Left renal cortex interstitium (tissue), 4 donors: Measurements from ENCODE around the gene CDC42BPA. TPM values are rescaled to one million over a fixed set of nuclear protein-coding genes. Genes with fewer than 3 reads are reported as not detected.

Experiments used
- DNase-seq, 4 donors: peaks; one replicate each; pipeline ENCODE4 v3.0.0-alpha.2; 2013; ENCODE audit warnings: low read depth in 4 of 4, low spot score in 2 of 4, missing footprints in 1 of 4
- polyA plus RNA-seq, 4 donors: library from polyadenylated mRNA; unstranded; fragments of 120-200 nt; gene quantifications; one replicate each; pipeline ENCODE4 v1.2.1, GENCODE V29; 2013; ENCODE audit not compliant: insufficient read length in 4 of 4

Gene CDC42BPA
- polyA plus RNA-seq, 4 donors: 36.2 to 41.0 (median 39.3) TPM

DNA sequence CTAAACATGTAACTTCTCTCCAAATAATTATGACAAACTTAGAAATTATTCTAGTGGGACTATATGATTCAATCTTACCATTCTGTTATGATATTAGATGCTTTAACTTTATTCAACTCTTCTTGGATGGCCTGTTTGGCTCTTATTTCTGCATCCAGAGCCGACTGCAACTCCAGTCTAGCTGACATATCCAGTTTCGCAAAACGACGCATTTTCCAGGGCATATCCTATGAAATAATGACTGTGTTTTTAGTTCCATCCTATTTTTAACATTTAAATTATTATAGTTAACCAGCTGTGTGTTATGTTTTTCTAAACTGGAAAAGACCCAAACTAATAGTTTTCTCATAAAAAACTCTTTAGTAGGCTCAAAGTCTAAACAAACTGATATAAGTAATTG is 244.5 kb downstream of the CDC42BPA start:
- DNase-seq: no peak

DNA sequence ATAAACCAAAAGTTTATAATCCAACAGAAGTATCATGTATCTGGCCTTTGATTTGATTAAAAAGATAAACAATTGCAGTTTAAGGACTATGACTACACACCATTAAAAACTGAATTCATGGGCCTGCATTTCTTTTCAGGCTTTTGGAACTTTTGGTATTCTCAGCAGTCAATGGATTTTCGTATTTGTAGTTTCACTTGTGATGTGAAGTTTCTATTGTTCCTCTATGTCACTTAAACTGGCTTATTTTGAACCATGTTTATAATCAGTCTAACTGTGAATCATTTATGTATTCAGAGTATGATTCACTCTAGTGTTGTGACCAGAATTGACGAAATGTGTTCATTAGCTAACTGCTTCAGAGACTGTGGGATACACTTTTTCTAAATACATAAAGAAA is 245.3 kb downstream of the CDC42BPA start:
- no peak for DNase-seq

DNA sequence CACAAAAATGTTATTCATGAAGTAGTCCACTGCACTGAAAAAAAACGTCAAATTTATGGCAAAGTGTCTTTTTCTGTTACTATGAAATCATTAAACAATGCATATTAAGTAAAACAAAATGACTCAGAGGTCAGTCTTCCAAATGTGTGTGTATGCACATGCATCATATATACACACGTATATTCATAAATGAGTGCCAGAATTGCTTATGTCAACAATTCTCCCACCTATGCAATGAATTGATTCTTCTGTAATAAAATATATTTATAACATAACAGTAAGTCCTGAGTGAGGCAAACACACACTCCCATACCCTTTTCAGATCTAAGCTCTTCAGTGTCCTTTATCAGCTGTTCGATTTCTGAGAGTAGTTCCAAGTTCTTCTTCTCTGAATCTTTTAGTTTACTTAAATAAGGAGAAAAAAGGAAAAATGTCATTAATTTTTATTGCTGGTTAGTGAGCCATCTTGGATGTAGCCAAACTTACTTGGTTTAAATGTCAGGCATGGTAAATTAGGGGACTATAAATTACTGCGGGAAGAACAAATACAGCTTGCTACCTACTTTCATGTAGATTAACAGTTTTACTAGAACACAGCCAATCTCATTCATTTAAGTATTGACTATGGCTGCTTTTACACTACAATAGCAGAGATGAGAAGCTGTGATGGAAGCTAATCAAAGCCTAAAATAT is 246.3 kb downstream of the CDC42BPA start:
- DNase-seq: no peak

DNA sequence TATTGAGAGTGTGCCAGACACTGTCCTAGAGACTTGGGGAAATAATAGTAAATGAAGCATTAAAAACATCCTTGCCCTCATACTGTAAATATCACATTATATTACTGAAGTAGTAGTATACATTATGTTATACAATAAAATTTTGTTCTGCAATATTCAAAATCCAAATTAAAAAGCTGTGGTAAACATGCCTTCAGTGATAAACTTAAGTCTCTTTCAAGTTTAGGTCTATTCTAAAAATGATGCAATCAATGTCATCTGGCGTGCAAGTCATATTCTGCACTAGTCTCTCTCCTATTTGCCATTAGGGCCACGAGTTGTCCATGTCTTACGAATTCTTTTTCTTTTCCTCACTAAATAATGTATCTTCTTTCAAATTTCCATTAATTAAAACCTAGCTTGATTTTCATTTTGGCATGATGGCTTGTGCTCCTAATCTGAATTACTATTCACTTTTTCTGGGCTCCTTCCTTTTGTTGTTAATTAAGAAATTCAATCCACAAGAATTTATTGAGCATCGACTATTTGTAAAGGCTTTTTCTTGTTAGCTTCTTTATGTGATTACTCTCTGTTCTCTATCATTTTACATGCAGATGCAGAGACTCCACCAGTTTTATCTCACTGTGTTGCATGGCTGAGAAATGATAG is 247.5 kb downstream of the CDC42BPA start:
- DNase-seq: no peak

DNA sequence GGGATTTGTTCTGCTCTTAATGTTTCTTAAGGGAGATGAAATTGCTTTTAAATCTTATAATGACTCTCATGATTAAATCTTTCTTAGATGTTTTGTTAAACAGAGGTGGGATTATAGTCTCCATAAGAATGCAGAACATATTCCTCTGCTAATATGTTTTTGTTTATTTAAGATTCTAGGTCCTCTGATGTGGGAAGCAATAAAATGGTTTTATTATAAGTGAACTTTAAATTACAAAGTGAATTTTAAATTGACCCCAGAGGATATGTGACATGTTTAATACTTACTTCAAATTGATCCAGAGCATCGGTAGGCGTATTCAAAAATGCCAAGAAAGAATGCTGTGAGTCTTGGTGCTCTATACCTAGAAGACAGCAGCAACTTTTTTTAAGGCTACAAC is 248.8 kb downstream of the CDC42BPA start:
- DNase-seq: no peak

DNA sequence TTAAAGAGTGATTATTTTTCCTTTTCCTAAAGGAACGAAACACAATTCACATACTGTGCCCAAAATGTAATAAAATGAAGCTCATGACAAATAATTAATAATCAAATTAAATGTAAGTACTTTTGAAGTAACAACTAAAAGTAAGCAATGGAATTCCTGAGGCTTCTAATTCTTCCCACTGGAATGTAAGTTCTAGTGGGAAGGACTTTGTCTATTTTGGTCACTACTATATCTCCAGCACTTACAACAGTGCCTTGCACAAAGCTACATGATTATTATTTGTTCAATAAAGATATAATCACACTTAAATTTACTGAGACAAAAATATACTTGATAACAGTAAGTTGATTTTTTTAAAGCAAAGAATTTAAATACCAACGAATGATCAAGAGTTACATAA is 249.4 kb downstream of the CDC42BPA start:
- no peak for DNase-seq

DNA sequence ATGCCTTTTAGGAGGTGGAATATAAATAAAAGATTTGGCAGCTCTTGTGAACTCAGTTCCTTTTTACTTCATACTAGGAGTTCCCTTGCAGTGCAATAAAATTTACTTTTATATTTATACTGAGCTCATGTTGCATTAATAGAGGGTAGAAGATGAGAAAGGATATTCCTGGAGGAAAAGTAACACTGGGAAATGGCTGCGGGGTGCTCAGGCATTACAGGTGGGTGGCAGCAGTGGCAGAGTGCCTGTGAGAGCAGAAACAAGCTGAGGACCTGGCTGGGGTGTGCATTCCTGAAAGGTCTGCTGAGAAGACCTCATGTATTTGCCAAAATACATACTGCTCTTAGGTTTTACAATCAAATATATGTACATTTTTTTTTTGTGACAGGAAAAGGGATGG is 251.3 kb downstream of the CDC42BPA start:
- no peak for DNase-seq

DNA sequence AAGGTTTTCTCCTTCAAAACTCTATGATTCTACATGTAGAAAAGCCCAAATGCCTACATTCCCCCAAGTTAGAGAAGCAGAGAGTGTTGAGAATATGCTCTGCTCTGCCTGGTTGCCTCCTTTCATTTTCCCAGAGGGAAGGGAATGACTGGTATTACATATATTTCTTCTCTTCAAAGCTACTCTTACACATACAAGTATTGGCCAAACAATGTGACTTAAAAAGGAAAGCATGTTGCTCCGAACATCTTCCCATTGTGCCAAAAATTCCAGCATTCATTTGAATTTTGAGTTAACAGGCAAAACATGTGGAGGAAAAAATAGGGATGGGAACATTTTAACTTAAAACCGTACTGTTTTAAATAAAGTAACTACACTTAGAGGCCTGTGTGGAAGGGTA is 253.0 kb downstream of the CDC42BPA start:
- DNase-seq: no peak

DNA sequence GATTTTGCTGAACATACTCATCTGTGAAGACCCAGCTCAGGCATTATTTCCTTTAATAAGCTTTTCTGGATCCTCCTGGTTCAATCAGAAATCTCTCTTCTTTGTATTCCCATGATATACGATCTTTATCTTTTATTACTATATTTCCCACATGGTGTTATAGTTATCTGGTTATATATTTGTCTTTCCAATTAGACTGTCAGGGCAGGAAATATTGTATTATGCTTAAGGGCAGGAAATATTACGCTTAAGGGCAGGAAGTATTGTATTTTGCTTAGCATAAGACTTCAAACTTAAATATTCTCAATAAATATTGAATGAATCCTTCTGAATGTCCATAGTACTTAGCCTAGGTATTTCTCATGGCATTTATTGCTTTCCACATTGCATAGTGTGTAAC is 256.0 kb downstream of the CDC42BPA start:
- DNase-seq: no peak

DNA sequence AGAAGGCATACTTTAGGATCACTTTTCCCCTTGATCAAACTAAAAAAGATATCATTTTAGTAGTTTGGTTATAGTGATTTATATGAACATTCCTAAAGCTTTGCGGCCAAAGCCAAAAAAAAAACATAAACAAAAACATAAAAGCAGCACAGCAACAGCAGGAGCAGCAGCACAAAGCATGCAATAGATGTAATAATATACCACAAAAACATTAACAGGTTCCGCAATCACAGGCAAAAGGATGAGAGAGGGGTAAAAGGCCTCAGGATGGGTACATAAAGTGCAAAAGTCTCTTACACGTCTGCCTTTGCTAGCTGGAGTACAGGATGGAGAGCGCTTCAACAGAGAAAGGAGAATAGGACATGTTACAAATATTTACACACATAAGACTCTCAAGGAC is 259.2 kb downstream of the CDC42BPA start:
- DNase-seq: no peak

DNA sequence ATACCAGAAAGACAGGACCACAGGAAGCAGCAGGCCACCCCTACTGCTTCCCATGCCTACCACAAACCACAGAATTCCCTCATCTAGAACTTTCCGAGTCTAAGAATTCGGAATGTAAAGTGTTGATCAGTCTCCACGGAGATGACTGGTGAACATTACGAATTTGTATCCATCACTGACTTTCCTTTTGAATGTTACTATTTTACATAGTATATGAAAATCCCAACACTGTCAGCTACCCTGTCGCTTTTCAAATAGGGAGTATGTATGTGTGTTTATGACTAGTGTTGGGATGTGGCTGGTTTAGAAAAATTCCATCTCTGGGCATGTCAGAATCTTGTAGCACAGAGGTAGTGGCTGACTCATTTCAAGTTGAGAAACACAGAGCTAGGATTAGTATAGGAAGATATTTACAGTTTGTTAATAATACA is 260.0 kb downstream of the CDC42BPA start:
- no peak for DNase-seq

DNA sequence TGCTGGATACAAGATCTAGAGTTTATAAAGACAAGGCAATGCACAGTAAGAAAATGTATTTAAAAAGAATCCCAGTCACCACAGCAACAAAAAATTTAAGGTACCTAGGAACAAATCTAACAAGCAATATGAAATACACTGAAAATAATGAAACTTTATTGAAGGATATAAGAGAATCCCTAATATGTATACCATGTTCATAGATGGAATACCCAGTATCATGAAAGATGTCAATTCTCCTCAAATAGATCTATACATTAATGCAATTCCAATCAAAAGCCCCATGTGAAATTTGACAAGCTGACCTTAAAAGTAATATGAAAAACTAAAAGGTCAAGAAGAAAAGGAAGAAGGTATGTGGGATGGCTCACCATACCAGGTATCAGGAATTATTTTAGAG is 269.0 kb downstream of the CDC42BPA start:
- no peak for DNase-seq

DNA sequence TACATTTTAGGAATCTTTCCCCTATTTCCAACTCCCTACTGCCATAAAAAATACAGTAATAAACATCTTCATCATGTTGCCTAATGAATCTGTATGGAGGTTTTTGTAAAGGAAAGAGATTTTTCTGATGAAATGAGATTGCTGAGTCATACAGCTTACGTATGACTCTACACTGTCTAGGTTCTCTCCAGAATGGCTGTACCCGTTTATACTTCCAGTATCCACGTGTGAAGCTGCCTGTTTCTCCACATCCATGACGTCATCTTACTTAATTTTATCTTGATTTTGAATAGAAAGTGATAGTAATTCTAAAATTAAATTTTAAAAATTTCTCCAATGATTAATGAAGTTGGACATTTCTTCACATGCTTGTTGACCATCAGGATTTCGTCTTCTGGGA is 274.5 kb downstream of the CDC42BPA start:
- DNase-seq: no peak

DNA sequence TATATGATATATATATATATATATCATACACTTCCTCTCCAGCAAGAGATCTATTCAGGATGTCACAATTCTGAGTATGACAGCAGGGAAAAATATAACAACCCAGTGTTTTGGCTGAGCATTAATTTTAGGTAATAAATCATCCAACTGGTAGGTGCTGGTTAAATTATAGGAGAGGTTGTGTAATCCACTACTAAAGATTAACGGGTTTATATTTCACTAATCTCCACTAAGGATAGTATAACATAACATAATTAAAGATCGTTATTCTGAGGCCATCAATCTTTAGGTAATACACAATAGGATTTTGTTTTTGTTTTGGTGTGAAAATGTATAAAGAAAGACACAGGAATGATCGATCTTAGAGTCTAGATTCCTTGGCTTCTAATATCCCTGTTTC is 276.0 kb downstream of the CDC42BPA start:
- DNase-seq: no peak

DNA sequence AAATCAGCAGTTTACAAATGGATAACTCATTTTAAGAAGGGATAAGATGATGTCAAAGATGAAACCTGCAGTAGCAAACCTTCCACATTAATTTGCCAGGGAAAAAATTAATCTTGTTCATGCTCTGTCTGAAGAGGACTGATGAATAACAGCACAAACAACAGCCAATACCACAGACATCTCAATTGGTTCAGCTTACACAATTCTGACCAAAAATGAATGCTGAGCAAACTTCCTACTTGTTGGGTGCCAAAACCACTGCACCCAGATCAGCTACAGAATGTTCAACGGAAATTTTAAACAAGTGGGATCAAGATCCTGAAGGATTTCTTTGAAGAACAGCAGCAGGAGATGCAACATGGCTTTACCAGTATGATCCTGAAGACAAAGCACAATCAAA is 279.9 kb downstream of the CDC42BPA start:
- DNase-seq: no peak

DNA sequence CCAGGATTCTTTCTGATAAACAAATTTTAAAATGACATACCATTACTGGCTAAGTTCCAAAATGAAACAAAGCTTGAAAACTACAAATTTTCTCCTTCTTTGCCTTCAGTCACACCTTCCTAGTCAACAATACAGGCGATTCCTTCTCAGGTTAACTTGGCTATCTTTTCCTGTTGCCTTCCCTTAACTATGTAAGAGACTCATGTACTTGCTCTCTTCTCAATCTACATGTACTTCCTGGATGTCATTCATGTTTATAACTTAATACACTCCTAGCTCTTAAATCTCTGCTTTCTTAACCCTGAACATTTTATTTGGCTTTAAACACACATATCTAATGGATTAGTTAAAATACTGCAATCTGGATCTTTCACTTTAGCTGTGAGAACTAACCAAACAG is 281.2 kb downstream of the CDC42BPA start:
- no peak for DNase-seq

DNA sequence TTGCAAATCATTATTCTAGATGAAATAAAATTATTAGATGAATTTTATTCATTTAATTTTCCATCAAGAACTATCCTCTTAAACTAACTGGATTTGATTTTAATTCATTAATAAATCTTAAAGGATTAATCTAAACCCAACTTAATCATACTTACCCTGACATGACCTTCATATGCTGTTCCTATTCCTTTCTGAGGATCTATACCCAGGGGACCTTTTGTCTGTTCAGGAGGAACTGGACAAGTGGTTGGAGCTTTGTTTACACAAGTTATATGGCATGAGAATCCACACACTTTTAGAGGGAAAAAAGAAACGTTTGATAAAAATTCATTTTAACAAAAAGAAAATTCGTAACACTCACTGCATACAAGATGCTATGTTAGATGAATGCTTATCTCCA is 283.0 kb downstream of the CDC42BPA start:
- DNase-seq: no peak

DNA sequence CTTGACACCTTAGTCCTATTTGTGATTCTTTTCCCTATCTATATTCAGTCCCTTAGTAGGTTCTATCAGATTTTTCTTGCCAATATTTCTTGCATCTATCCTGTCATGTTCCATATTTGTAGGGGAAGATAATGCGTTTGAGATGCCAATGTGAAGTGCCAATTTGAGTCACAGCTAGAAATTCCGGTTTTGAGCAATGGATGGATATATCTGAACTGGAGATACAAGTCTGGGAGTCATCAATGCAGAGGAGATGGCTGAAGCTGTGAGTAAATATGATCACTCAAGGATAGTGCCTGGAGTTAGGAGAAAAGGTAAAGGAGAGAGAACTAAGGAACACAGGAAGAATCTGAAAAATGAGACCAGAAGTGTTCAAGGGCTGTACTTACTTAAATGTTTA is 284.4 kb downstream of the CDC42BPA start:
- DNase-seq: no peak

DNA sequence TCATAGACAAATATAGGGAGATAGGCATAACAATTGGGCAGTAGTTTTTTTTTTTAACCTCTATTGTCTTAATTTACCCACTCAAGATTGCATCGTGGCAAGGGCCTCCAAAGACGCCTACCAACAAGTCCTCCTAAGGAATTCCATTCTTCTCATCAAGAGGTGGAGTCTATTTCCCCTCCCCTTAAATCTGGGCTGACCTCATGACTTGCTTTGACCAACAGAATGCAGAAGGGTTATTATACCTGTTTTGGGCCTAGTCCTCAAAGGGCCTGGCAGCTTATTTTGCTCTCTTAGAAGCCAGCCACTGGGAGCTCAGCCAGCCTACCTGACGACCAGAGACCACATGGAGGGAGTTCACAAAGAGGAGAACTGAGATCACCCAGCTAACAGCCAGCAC is 285.9 kb downstream of the CDC42BPA start:
- no peak for DNase-seq

DNA sequence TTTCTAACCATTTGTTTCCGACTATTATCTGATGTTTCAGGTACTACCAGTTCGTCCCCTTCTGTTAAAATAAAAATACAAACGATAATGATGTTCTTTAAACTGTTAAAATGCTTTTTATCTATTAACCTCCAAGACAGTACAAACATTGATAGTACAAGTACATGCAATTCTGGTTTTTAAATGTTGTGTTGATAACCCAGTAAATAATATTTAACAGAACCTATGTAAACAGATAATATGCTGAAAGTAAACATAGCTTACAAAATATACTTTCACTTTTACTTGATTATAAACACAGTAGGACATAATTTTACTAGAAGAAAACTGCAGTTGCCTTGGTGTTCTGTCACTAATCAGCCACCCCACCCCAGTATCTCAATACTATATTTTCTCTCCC is 301.3 kb downstream of the CDC42BPA start:
- no peak for DNase-seq

DNA sequence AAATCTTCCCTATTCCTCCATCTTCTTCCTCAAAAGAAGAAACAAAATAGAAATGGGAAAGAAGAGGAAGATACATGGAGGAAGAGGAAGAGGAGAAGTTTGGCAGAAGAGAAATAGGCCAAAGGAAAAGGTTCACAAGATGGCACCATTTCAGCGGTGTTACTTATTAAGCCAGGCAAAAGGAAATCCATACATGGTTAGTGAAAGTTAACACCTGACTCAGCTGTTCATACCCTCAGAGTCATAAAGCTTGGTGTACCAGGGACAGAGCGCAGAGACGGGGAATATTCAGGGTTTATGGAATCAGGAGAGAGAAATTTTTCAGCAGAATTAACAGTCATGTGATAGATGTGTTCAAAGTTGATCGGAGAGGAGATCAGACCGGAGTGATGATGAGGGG is 307.6 kb downstream of the CDC42BPA start:
- DNase-seq: no peak

DNA sequence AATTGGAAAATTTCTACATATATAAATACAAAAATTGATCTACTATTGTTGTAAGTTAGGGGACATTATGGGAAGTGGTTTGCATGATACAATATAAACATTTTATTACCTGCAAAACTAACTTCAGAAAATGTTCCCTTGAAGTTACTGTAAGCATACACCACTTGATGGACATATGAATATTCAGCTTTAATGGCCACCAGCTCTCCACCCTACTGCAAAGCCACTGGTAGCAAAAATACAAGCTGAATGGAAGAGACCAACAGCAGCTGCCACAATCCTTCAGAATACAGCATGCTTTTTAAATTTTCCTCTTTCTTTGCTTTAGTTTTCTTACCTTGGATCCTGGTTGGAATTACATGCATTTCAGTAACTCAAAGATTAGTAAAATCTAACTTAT is 308.4 kb downstream of the CDC42BPA start:
- no peak for DNase-seq
